ENCODE data around the gene EXT2.

Gene EXT2

GRCh38 chr11:44290208-44290607 is 194.7 kb downstream of the EXT2 start:
- H3K79me2 ChIP-seq (ENCODE audit: insufficient read depth, low read length), result no peaks in the 10 kb centered on the region
- no peaks in the 10 kb centered on the region for H3K9me2 ChIP-seq (replicated peaks; ENCODE audit: low read depth, low read length)
- H3F3A ChIP-seq (ENCODE audit: low read depth), result no peaks in the 10 kb centered on the region
- no peaks in the 10 kb centered on the region for H3K4me1 ChIP-seq (ENCODE audit: insufficient read depth, low read length, poor library complexity, severe bottlenecking)
- H3K36me3 ChIP-seq (ENCODE audit: insufficient read depth, low read length), result no peaks in the 10 kb centered on the region
- H3K4me3 ChIP-seq (ENCODE audit: low read length, poor library complexity, severe bottlenecking), result no peak overlapping the region
- no peak overlapping the region for H3K9ac ChIP-seq (ENCODE audit: low read depth, low read length, poor library complexity, severe bottlenecking)
- TF ChIP-seq EZH2phosphoT487 (IDR thresholded peaks at IDR 0.05; ENCODE audit: borderline replicate concordance) (no peak), CTCF (conservative IDR thresholded peaks at IDR 0.05; ENCODE audit: low read length) (no peak)
- no peak overlapping the region for H3K4me2 ChIP-seq (ENCODE audit: low read depth, low read length, poor library complexity, severe bottlenecking)
- H3K27me3 ChIP-seq (ENCODE audit: insufficient read depth, low read length, poor library complexity, severe bottlenecking), result no peaks in the 10 kb centered on the region
- no peak overlapping the region for H2AFZ ChIP-seq (ENCODE audit: low read length)
- H4K20me1 ChIP-seq (ENCODE audit: insufficient read depth, low read length, poor library complexity, severe bottlenecking), result no peaks in the 10 kb centered on the region
- no peaks in the 10 kb centered on the region for H3K9me3 ChIP-seq (ENCODE audit: insufficient read depth, low read depth, low read length)

All from Loucy (cell line).